ENCODE measurements around the gene DLG2.

The DLG2 gene

DNA sequence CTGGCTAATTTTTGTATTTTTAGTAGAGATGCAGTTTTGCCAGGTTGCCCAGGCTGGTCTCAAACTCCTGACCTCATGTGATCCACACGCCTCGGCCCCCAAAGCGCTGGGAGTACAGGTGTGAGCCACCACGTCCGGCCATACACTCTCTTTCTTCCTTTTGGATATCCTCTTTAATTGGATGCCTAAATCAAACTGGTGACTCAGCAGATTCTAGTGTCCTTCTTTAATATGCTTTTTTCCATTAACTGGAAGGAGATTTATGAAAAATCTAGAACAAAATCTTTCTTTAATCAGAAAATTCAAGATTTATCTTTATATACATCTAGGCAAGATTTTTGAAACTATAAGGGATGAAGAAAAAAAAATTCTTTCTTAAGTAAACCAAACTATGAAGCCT, 1371.7 kb downstream of the DLG2 start:
- DNase-seq (ENCODE audit: low read depth), result no peak

DNA sequence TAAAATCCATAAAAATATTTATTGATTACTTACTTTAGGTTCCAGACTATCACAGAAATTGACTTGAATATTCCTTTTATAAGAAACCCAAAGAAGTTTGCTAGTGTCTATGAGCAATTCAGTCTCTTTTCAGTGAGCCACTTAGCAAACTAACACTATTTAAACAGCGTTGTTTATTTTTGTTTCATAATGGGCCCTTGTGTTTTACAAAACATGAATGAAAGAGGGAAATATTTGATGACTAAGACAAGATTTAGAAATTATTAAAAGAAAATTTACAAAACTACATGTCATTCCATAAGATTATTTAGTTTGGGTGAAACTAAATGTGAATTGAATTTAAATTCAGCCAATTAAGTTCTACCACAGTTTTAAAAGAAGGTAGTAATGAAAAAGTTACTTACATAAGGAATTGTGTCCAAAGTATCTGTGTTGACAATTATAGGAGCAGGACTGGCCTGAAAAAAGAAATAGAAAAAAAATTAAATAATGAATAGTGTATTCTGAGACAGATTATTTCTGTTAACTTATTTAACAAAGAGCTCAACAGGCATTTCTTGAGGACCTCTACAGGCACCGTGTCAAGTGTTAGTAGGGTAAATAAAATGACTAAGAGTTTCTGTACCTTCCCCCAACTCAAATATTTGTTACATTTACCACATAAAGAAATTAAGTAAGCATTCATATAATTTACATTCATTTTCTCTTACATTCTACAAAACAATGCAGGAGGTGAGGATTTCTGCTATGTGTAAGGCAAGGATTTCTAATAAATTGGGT, 1376.1 kb downstream of the DLG2 start:
- DNase-seq (ENCODE audit: low read depth), result no peak

DNA sequence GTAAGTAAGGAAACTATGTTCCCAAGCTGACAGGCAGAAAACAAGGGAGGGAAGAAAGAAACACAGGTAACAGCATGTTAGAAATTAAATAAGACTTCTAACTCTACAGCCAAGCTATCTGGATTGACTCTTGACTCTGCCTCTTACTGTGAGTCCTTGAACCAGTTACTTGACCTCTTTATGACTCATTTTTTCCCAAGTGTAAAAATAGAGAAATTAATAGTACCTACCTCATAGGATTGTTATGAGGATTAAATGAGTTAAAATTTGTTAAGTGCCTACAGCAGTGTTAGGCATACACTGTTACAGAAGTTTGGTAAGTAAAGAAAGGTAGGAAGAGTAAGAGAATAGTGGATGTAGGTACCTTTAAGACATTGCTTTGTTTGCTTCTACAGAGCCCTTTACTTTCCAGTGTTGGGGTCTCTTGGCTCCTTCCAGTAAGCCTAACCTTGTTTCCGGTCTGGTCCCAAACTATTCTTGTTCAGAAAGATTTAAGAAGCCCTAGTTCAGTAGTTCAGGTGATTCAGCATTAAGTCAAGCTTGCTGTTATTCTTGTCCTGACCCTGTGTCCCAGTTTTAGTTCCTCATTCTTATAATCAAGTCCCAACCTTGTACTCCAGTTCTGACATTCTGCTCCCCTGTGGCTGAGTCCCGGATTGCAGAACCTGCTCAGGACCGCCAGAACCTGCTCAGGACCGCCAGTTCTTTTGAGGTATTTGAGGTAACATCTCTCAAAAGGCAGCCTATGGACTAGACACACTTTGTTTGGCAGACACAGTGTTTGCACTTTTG, 1377.6 kb downstream of the DLG2 start:
- no peak for DNase-seq (ENCODE audit: low read depth)

DNA sequence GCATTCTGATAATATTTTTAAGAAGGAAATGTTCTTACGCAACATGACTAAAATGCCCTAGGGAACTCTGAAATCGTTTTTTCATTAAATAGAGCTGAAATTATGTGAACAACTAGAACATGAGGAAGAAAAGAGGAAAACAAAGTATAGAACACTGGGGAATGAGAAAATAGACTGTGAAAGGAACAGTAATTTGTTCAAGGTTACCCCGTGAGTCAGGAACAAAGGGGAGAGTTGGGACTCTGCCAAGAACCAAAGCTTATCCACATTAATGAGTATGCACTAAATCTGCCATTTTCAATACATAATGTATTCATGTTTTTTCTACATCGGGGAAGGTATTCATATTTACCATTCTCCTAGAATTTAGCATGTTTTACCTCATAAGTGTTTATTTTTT, 1379.2 kb downstream of the DLG2 start:
- no peak for DNase-seq (ENCODE audit: low read depth)

DNA sequence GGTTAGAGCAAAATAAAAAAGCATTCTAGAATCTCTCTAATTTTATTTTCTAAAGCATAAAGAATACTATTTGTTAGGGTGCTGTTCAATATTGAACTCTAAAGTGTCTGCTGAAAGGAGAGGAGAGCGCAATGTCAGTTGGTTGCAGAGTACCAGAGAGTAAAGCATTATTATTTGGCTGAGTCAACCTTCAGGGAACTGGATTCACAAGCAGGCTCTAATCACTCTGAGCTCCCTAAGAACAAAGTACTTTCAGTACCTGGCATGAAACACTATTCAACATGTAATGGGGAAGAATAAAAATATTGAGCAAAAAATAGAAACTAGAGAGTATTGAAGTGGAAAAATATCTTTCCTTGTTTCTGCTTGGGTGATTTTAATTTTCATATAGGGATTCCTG, 1380.0 kb downstream of the DLG2 start:
- no peak for DNase-seq (ENCODE audit: low read depth)

DNA sequence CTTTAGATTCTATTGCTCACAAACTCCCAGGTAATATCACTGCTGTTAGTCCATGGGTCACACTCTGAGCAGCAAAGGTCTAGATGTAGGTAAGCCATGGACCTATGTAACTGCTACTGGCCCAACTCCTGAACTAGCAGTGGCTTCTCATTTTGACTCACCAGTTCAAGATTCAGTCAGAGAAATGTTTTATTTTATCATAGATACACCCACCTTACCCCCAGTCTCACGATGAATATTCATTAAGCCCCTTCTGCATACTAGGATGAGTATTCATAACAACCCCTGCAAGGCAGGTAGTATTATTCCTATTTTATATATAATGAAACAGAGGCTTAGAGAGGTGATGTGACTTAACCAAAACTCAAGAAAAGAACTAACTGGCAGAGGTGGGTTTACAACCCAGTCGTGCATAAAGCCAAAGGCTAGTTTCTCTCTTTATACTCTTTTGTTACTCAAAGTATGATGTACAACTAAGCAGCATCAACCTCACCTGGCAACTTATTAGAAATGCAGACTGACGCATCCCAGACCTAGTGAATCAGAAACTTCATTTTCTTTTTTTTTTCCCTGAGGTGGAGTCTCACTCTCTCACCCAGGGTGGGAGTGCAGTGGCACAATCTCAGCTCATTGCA, 1383.4 kb downstream of the DLG2 start:
- DNase-seq (ENCODE audit: low read depth), result no peak

DNA sequence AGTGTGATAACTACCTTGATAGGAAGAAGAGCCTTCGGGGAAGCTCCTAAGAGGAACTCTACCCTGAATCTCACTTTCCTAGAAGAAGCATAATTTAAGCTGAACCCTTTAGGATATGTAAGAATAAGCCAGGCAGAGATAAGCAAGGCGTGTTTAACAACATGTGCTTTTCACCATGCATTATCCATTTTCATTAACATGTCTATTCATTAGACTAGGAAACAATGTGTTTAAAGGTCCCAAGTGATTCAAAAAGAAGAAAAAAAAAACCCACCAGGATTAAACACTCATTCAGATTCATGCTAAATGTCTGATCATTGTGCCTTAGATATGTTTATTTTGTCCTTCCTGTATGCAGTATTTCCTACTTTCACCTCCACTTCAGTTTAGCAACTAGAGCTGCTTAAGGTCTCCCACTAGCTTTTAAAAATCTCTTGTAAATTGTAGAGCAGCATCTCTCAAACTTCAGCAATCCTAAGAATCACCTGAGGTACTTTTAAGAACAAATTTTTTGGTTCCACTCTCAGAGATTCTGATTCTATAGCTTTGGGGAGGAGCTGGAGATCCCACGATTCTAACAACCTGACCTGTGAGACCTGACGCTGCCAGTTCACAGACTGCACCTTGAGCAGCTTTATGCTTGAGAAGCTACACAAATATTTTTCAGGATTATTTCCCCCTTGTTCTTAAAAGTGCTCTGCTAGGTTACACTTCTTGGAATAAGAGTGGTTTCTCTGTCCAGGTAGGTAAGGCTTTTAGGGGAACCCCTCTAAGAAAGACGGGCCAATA, 1385.6 kb downstream of the DLG2 start:
- no peak for DNase-seq (ENCODE audit: low read depth)

DNA sequence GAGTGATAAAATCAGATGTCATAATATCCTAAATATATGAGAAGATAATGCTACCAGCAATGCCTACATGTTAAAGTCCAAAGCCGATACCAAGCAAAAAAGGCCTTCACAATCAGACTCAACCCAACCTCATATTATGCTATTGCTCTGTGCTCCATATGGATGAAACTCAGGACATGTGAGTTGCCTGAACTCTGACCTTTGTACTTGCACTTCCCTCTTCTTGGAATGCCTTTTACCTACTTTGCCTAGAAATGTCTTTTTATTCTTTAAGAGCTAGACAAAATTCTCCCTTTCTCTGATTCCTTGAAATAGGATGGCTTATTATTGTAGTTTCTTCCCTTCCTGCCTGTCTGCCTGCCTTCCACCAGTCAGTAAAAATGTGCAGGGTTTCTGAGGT, 1386.3 kb downstream of the DLG2 start:
- no peak for DNase-seq (ENCODE audit: low read depth)

DNA sequence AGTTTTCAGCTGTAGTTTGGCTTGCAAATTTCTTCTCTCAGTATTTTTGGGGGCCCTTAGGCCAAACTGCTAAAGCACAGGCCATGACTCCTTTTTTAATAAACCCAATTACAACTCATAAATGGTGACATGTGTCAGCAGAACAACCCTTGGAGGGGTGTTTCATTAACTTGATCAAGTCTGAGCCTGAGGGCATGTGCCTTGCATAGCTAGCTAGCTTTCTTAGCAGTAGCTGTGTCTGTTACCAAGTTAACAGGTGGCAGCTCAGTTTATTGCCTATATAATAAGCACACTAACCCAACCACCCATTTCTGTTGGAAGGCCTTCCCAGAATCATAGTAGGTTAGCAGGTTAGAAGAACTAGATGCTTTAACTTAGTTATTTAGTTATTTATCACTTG, 1390.7 kb downstream of the DLG2 start:
- DNase-seq (ENCODE audit: low read depth), result no peak

DNA sequence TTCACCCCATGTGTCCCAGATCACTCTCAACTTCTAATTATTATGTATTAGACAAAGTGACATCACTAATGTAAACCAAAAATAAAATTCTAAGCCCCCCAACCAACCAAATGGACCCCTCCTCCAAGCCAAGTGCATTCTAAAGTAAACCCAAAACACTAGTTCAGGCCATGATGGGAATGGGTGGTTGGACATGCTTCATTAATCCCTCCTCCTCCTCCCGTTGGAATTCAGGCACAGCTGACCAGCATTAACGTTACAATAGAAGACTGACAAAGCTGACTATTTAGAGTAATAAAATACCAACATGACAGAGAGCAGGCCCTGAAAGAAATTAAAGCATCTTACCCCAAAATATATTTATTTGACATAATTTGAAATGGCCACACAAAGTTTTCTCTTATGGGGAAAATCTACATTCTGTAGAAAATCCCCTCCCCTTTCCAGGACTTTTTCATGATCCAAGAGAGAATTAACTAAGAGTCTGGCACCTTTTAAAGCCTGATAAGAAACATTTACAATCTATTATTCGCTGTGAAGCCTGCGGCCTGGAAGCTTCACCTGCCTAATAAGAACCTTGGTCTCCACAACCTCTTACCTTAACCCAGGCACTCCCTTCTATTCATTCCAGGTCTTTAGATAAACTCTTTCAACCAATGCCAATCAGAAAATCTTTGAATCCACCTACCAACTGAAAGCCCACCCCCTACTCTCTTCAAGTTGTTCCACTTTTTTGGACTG, 1392.5 kb downstream of the DLG2 start:
- no peak for DNase-seq (ENCODE audit: low read depth)

DNA sequence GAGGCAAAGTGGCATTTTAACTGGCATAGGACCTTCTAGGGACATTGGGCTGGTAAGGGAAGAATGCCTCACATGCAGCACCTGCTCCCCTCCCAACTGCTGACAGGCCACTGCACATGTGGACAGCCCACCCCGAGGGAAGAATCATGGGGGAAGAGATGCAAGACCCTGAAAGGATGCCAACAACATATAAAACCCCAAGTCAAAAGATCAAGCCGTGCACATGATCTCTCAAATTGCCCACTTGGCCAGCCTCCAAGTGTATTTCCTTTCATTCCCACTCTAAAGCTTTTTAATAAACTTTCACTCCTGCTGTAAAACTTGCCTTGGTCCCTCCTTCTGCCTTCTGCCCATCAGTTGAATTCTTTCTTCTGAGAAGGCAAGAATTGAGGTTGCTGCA, 1393.1 kb downstream of the DLG2 start:
- no peak for DNase-seq (ENCODE audit: low read depth)

DNA sequence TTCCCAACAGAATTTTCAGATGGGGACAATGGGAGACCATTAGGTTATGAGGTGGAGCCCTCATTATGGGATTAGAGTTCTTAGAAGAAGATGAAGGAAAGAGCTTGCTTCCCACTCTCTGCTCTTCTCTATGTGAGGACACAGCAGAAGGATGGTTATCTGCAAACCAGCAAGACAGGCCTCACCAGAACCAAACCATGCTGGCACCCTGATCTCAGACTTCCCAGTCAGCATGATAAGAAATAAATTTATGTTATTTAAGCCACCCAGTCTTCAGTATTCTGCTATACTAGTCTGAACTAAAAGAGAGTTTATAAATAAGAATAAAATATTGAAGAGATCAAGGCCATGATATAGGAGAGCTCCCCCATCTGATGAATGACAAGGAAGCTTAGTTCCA, 1394.6 kb downstream of the DLG2 start:
- DNase-seq (ENCODE audit: low read depth), result no peak

DNA sequence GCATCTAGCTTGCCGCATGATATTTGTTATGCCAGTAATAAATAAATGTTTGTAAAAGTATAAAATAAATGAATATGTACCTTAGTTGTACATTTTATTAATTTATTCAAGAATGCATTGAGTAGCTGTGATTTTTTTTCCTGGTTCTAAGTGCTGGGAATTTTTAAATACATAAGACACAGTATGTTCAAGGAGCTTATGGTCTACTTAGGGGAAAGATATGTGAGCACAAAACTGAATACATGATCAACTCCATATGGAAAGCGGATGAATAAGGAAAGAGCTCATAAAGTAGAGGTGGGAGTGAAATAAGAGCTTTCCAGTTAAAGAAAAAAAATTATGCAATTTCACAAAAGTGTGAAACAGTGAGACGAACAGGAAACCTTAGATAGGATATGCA, 1396.7 kb downstream of the DLG2 start:
- no peak for DNase-seq (ENCODE audit: low read depth)

DNA sequence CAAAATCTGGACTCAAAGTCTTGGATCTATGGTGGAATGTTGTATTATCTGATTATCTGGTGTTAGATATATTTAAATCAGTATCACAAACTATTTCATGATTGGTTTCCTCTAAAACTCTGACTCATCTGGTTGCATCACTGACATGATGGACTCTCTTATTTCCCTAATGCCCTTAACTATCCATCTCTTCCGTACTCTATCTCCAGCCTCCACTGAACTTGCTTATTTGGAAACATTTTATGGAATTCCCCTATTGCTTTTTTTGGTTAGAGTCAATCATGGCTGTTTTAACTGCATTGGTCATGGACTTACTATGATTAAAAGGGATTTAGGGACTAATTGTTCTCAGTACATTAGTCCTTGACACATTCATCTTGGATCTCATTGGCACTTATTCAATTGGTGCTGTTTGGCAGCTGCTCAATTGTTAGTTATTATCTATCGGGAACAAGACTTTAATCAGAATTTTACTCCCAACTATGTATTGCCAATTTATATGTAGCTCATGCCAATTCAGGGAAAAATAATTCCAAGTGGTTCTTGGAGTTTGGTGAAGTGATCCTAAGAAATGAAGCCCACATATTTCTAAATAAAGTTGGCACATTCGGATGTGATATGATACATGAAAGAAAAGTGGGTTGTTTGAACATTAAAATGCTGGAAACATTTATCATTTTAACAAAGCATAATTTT, 1399.0 kb downstream of the DLG2 start:
- no peak for DNase-seq (ENCODE audit: low read depth)

DNA sequence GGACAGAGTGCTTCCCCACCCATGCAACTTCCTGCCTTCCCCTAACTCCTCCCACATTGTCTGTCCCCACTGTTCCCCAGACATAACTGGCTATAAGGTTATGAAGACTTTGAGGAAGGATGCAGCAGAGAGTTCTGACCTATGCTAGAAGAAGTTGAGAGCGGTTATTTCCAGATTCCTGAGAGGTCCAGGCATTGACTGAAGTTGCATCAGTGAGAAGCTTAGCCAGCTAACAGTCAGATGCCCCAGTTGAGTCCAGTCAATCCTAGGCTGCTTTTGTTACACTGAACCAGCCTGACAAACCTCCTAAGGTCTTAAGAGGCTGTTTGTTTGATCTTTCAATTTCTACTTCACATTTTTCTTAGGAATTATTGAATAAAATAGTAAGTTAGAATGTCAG, 1403.1 kb downstream of the DLG2 start:
- no peak for DNase-seq (ENCODE audit: low read depth)

DNA sequence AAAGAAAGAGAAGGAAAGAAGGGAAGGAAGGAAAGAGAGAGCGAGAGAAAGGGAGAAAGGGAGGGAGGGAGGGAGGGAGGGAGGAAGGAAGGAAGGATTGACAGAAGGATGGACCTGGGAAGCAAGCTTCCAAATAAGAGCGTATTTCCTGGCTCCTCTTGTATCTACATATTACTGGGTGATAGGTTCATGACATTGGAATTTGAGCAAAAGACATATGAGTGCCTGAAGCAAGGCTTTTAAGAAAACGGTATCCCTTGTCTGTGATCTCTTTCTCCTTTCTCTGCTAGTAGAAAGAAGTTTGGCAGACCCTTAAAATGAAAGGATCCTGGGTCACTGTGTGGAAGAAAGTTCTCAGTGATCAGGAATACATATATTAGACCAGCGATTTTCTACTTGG, 1408.8 kb downstream of the DLG2 start:
- no peak for DNase-seq (ENCODE audit: low read depth)

DNA sequence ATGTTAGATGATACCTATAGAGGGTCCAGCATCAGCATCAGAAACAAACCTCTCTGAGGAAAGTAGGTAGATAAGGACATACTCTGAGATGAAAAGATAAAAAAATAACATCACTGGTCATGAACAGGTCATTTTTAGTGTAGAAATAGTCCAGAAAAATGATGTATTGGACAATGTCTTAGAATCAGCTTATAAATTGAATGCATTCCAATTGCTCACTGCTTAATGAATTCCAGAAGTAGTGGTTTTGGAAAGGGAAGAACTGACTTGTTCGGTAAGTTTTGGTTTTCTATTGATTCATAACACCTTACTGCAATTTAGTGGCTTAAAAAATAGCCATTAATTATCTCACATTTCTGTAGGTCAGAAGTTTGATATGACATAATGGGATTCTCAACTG, 1411.5 kb downstream of the DLG2 start:
- DNase-seq (ENCODE audit: low read depth), result no peak

DNA sequence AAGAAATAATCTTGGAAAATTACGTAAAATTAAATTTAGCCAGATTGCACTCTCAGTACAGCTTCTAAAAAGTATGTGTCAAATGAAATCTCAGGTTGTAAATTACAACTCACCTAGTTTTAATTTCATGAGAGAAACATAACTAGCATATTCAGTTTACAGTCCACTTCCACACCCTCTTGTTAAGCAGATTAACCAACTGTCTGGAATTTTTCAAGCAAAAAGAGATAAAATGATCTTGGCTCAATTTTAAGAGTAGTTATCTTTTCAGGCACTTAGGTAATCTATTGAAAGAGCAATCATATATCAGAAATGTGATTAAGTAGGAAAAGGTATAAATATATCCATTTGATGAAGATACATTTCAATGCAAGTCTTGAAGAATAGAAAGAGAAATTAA, 1412.6 kb downstream of the DLG2 start:
- no peak for DNase-seq (ENCODE audit: low read depth)

DNA sequence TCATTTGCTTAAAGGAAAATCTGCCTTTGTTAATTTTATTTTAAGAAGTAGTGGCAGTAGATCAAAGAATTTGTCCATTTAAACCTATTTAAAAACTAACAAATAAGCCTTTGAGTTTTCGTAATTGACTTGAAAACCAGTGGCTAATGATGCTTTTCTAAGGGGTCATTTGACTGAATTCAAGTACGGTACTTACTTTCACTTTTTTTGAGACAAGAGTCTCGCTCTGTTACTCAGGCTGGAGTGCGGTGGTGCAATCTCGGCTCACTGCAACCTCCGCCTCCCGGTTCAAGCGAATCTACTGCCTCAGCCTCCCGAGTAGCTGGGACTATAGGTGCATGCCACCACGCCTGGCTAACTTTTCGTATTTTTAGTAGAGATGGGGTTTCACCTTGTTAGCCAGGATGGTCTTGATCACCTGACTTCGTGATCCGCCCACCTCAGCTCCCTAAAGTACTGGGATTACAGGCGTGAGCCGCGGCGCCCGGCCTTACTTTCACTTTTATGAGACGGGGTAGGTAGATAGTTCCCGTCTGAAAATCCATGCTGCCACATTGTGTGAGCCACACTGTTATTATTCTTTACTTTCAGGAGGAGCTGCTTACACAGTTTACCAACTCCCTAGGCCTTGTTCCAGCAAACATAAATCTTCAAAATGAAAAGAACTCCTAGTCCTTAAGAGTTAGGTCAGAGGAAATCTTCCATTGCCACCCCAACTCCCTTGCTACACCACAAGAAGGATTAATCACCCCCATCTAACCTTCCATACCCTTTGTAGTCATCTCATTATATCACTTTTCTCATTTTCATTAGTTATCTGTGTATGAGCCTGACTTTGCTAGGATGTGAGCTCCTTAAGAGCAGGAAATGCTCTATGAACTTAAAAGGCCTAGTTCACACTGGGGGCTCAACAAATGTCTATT, 1414.4 kb downstream of the DLG2 start:
- no peak for DNase-seq (ENCODE audit: low read depth)

DNA sequence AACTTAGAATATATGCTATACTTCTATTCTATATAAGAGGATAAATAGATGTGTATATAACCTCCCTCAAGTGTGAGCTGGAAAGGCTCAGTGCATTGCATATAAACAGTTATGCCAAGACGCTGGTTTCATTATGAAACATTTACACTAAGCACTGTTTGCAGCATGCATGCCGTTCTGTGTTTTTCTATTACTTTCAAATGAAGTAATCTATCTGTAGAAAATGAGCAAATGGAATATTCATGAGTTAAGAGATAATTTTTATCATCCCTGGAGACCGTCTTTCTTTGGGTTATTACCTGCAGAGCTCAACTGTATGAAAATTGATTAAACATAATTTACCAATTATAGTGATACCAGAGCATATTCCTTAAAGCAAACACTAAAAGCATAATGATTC, 1415.2 kb downstream of the DLG2 start:
- DNase-seq (ENCODE audit: low read depth), result no peak

All from activated gamma-delta T cell treated with anti-CD3 and anti-CD28 coated beads, Interleukin-2, amount 50 U/mL, for 16 hours (primary cell).